ENCODE data around the gene ABTB1. TPM values are rescaled to one million over a fixed set of nuclear protein-coding genes. Genes with fewer than 3 reads are reported as not detected.

The ABTB1 gene
- total RNA-seq, 6 experiments from 2014 or later: 9.5 to 14.0 (median 11.5) TPM

- Mint-ChIP-seq H3K36me3 (ENCODE audit: low read depth) (peaks cover 16% of the 10 kb centered on the region; the same call in 1 of the 2 replicates), H3K9me3 (no peaks in the 10 kb centered on the region), H3K27me3 (ENCODE audit: insufficient read depth) (no peaks in the 10 kb centered on the region; the same call in 1 of the 2 replicates), H3K27ac (no peak overlapping the region; the same call in 1 of the 2 replicates), H3K4me1 (ENCODE audit: low read depth) (peaks cover 18% of the 10 kb centered on the region), H3K4me3 (no peak overlapping the region)
- no peak for TF ChIP-seq CTCF (IDR thresholded peaks at IDR 0.05)
- no peak for DNase-seq
Observed at GRCh38 chr3:127714125-127714571, 41.4 kb downstream of the ABTB1 start.

GRCh38 chr3:127714866-127715265 is 42.1 kb downstream of the ABTB1 start:
- H3K4me3 Mint-ChIP-seq: no peak overlapping the region

GRCh38 chr3:127715532-127715931 is 42.8 kb downstream of the ABTB1 start:
- TF ChIP-seq CTCF (IDR thresholded peaks at IDR 0.05): no peak
- no peak for DNase-seq
- Mint-ChIP-seq H3K9me3 (no peaks in the 10 kb centered on the region), H3K4me1 (ENCODE audit: low read depth) (peaks cover 4% of the 10 kb centered on the region), H3K36me3 (ENCODE audit: low read depth) (peaks cover 19% of the 10 kb centered on the region; the same call in 1 of the 2 replicates), H3K27me3 (ENCODE audit: insufficient read depth) (no peaks in the 10 kb centered on the region; the same call in 1 of the 2 replicates), H3K27ac (no peak overlapping the region), H3K4me3 (no peak overlapping the region)

More at GRCh38 chr3:127714866-127715265, 42.1 kb downstream of the ABTB1 start:
- no peak overlapping the region for H3K27ac Mint-ChIP-seq
- no peaks in the 10 kb centered on the region; the same call in 1 of the 2 replicates for H3K27me3 Mint-ChIP-seq (ENCODE audit: insufficient read depth)
- H3K9me3 Mint-ChIP-seq: no peaks in the 10 kb centered on the region
- H3K36me3 Mint-ChIP-seq (ENCODE audit: low read depth): peaks cover 16% of the 10 kb centered on the region; the same call in 1 of the 2 replicates
- DNase-seq: no peak
- H3K4me1 Mint-ChIP-seq (ENCODE audit: low read depth): peaks cover 11% of the 10 kb centered on the region
- TF ChIP-seq CTCF (IDR thresholded peaks at IDR 0.05): no peak

GRCh38 chr3:127716384-127716783 is 43.6 kb downstream of the ABTB1 start:
- Mint-ChIP-seq H3K4me1 (ENCODE audit: low read depth) (no peaks in the 10 kb centered on the region), H3K4me3 (no peak overlapping the region), H3K36me3 (ENCODE audit: low read depth) (peaks cover 19% of the 10 kb centered on the region; the same call in 1 of the 2 replicates), H3K27ac (no peak overlapping the region), H3K9me3 (no peaks in the 10 kb centered on the region), H3K27me3 (ENCODE audit: insufficient read depth) (no peaks in the 10 kb centered on the region; the same call in 1 of the 2 replicates)
- DNase-seq: no peak
- TF ChIP-seq CTCF (IDR thresholded peaks at IDR 0.05): no peak

- Mint-ChIP-seq H3K4me3 (no peak overlapping the region), H3K4me1 (ENCODE audit: low read depth) (peaks cover 2% of the 10 kb centered on the region; the same call in 1 of the 2 replicates), H3K36me3 (ENCODE audit: low read depth) (peaks cover 19% of the 10 kb centered on the region; the same call in 1 of the 2 replicates), H3K27me3 (ENCODE audit: insufficient read depth) (no peaks in the 10 kb centered on the region; the same call in 1 of the 2 replicates), H3K9me3 (no peaks in the 10 kb centered on the region), H3K27ac (no peak overlapping the region)
- no peak for TF ChIP-seq CTCF (IDR thresholded peaks at IDR 0.05)
- DNase-seq: no peak
Observed at GRCh38 chr3:127717357-127718244, 44.8 kb downstream of the ABTB1 start.

Data from HFFc6 (cell line).